ENCODE data around the gene CFAP90. TPM values are rescaled to one million over a fixed set of nuclear protein-coding genes. Genes with fewer than 3 reads are reported as not detected.

Gene CFAP90
- total RNA-seq, 4 donors from 2014 or later: not detected

DNA sequence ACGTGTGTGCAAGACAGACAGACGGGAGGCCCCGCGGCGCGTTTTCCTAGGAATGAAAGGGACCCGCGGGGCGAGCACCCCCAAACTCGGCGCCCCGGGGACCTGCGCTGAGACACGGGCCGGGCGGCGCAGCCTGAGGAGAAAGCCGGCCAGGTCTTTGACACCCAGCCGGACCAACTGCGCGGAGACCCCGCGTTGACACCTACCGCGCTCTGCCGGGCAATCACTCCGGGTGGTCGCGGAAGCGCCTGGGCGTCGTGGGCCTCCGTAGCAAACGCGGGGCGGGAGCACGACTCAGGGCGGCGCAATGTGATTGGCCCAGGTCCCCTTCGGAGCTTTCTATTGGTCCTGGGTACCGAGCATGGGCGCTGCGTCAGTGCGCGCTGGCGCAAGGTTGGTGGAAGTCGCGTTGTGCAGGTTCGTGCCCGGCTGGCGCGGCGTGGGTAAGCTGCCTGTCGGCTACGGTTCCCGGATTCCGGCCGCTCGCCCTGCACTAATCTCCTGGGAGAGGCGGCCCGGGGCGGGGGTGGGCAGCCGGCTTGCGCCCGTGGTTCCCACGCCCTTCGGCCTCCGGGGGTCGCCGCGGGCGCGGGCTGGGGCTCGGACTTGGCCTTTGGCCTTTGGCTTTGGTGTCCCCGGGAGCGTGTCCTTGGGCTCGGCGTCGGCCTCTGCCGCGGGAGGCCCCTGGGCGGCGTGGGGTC is 18.0 kb upstream of the CFAP90 start, which contains the start of the genes FASTKD3 and MTRR:
Gene FASTKD3, minus strand, starts transcription at position 259 of the 701 bp plus-strand sequence. CDS start 948 bp downstream, outside the sequence.
Gene MTRR, plus strand, starts transcription at position 376 of the 701 bp plus-strand sequence. CDS start 1,647 bp downstream, outside the sequence.
- TF ChIP-seq, protein P1, sequence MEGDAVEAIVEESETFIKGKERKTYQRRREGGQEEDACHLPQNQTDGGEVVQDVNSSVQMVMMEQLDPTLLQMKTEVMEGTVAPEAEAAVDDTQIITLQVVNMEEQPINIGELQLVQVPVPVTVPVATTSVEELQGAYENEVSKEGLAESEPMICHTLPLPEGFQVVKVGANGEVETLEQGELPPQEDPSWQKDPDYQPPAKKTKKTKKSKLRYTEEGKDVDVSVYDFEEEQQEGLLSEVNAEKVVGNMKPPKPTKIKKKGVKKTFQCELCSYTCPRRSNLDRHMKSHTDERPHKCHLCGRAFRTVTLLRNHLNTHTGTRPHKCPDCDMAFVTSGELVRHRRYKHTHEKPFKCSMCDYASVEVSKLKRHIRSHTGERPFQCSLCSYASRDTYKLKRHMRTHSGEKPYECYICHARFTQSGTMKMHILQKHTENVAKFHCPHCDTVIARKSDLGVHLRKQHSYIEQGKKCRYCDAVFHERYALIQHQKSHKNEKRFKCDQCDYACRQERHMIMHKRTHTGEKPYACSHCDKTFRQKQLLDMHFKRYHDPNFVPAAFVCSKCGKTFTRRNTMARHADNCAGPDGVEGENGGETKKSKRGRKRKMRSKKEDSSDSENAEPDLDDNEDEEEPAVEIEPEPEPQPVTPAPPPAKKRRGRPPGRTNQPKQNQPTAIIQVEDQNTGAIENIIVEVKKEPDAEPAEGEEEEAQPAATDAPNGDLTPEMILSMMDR (IDR thresholded peaks at IDR 0.05): peak in 1 of 5 experiments; percentile 56
- TF ChIP-seq POLR2A (IDR thresholded peaks at IDR 0.05): peak; percentile 13 to 59
- peak; percentile 22 to 71 for TF ChIP-seq EP300 (IDR thresholded peaks at IDR 0.05)
- WGBS, 2 donors: 0 to 1% methylated on average over 25 to 28 of the region's 83 CpGs
- H3K9me3 ChIP-seq: no peaks in the 10 kb centered on the region
- H3K27ac ChIP-seq: peak within 1 kb of the TSS; percentile 78 to 90 (median 83)
- DNase-seq (ENCODE audit: low spot score in 2 of 2): peak; percentile 86 to 91
- peaks cover 0 to 63% (median 10%) of the 10 kb centered on the region in 4 donors for H3K4me1 ChIP-seq
- H3K27me3 ChIP-seq: no peaks in the 10 kb centered on the region
- peak within 1 kb of the TSS; percentile 77 to 100 (median 94) for H3K4me3 ChIP-seq
- peaks cover 0 to 23% (median 0%) of the 10 kb centered on the region in 3 donors for H3K36me3 ChIP-seq

DNA sequence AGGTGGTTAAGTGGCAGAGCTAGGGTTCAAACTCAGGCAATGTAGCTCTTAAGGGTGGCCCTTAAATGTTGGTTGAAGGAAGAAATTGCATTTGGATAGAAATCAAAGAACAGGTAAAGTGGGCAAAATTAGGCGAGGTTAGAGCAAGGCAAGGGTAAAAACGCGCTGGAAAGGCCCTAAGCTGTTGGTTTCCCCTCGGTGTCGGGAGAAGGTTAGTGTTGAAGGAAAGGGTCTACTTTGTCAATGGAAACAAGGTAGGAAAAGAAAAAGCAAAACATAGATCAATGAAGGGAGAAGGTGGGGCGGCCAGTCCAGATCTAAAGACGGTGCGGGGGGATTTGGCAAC is 17.5 kb upstream of the CFAP90 start:
- peak overlapping the region; percentile 78 to 90 (median 83) for H3K27ac ChIP-seq
- TF ChIP-seq EP300 (IDR thresholded peaks at IDR 0.05) (no peak), POLR2A (IDR thresholded peaks at IDR 0.05) (no peak)
- TF ChIP-seq, protein P1 (IDR thresholded peaks at IDR 0.05): no peak

DNA sequence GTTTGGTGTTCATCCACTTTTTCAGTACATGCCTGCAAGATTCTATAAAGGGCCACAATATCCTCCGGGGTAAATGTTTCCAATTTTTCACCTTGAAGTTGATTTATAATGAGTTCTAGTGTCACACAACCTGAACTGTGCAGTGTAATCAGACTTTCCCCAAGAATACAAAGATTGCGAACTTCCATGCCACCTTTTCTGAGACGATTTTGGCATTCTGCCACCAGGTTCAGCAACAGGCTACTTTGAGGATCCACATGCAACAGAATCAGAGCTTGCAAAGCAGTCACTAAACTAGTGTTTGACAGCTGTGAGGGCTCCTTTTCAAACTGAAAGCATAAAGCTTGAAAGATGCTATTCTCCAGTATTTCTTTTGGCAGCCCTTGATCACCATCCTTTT is 16.3 kb upstream of the CFAP90 start:
- Histone ChIP-seq H3K27me3 (no peaks in the 10 kb centered on the region), H3K36me3 (peaks cover 0 to 33% (median 0%) of the 10 kb centered on the region in 3 donors), H3K4me3 (no peak overlapping the region), H3K4me1 (peaks cover 0 to 57% (median 10%) of the 10 kb centered on the region in 4 donors), H3K9me3 (no peaks in the 10 kb centered on the region), H3K27ac (no peak overlapping the region)
- 78 to 83% methylated on average over 3 of the region's 3 CpGs for WGBS, 2 donors
- TF ChIP-seq EP300 (IDR thresholded peaks at IDR 0.05) (no peak), POLR2A (IDR thresholded peaks at IDR 0.05) (no peak)
- TF ChIP-seq, protein P1 (IDR thresholded peaks at IDR 0.05): no peak
- DNase-seq (ENCODE audit: low spot score in 2 of 2): no peak

More for the DNA sequence above, 17.5 kb upstream of the CFAP90 start:
- peak overlapping the region; percentile 77 to 100 (median 94) for H3K4me3 ChIP-seq
- peaks cover 0 to 63% (median 10%) of the 10 kb centered on the region in 4 donors for H3K4me1 ChIP-seq
- no peaks in the 10 kb centered on the region for H3K27me3 ChIP-seq
- peaks cover 0 to 28% (median 0%) of the 10 kb centered on the region in 3 donors for H3K36me3 ChIP-seq
- 0 to 1% methylated on average over 8 of the region's 8 CpGs for WGBS, 2 donors
- DNase-seq (ENCODE audit: low spot score in 2 of 2): no peak
- H3K9me3 ChIP-seq: no peaks in the 10 kb centered on the region

DNA sequence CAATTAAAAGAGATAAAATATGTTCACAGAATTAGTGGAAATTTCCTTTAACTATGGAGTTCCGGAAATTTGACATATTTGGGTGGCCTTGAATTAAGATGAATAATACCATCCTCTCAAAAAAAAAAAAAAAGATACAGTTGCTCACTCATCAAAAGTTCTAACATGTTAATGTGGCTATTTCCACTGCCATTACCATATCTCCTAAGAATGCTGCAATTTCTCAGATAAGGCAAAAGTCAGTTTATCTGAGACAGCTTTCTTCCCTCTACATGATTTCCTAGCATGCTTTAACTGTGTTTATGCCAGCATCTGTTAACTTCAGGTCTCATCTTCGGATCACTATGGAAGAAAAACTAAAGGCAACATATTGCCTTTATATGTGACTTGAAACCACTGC is 15.3 kb upstream of the CFAP90 start:
- Histone ChIP-seq H3K4me1 (peaks cover 0 to 46% (median 10%) of the 10 kb centered on the region in 4 donors), H3K27ac (no peak overlapping the region), H3K4me3 (no peak overlapping the region), H3K36me3 (peaks cover 0 to 44% (median 0%) of the 10 kb centered on the region in 3 donors), H3K27me3 (no peaks in the 10 kb centered on the region), H3K9me3 (no peaks in the 10 kb centered on the region)
- no peak for TF ChIP-seq EP300 (IDR thresholded peaks at IDR 0.05)
- TF ChIP-seq, protein P1 (IDR thresholded peaks at IDR 0.05): no peak
- no peak for TF ChIP-seq POLR2A (IDR thresholded peaks at IDR 0.05)
- no peak for DNase-seq (ENCODE audit: low spot score in 2 of 2)
- 93% methylated on average over 2 of the region's 2 CpGs for whole genome bisulfite sequencing, 2 donors

All from tibial nerve (tissue), 4 donors.